Effector memory CD8-positive, alpha-beta T cell (primary cell): ENCODE data around the gene SLC44A3.
"Not testable (repeated sequence)": the region's sequence is repeated elsewhere in the genome, so short reads cannot be mapped to it uniquely, and the experiment has no call there.

Source experiments
- ATAC-seq: fragments of 150-1000 bp; cut with Tn5 transposase; replicated peaks from 2 replicates; pipeline ENCODE4 v1.10.0; 2021; ENCODE audit warnings: mild to moderate bottlenecking, moderate library complexity
- DNase-seq, 3 experiments: peaks; one replicate each; pipeline ENCODE4 v3.0.0; 2021
- H3K27ac Mint-ChIP-seq, 2 donors: one replicate each; pipeline ENCODE4 v1.8.0; 2022; ENCODE audit warnings: mild to moderate bottlenecking in 2 of 2, mixed read lengths in 2 of 2, moderate library complexity in 2 of 2
- H3K27me3 Mint-ChIP-seq, 2 donors: one replicate each; pipeline ENCODE4 v1.8.0; 2022; ENCODE audit warnings: mixed read lengths in 2 of 2
- H3K36me3 Mint-ChIP-seq: one replicate; pipeline ENCODE4 v1.8.0; 2022; ENCODE audit warnings: mild to moderate bottlenecking, moderate library complexity, mixed read lengths; ENCODE audit not compliant: insufficient read depth
- H3K4me1 Mint-ChIP-seq, 2 donors: one replicate each; pipeline ENCODE4 v1.8.0; 2022; ENCODE audit warnings: low read depth in 2 of 2, mixed read lengths in 2 of 2
- H3K4me3 Mint-ChIP-seq, 2 donors: one replicate each; pipeline ENCODE4 v1.8.0; 2022; ENCODE audit warnings: mild to moderate bottlenecking in 2 of 2, mixed read lengths in 2 of 2, moderate library complexity in 2 of 2
- H3K9me3 Mint-ChIP-seq, 2 donors: one replicate each; pipeline ENCODE4 v1.8.0; 2022; ENCODE audit warnings: mixed read lengths in 2 of 2

The SLC44A3 gene

DNA sequence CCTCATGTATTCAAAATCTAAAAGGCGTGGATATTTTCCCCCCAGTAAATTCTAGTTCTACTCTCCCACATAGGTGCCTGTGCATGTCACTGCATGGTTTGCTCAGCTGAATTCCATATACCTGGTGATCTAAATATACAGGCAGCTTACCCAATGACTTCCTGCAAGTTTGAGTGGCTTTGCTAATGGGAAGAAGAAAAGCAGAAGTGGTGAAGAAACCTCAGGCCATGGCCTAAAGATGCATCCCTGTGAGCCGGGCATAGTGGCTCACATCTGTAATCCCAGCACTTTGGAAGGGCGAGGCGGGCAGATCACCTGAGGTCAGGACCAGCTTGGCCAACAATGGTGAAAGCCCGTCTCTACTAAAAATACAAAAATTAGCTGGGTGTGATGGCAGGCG, 11.5 kb downstream of the SLC44A3 start:
- H3K36me3 Mint-ChIP-seq = peaks cover under 1% of the 10 kb centered on the region
- no peak overlapping the region for H3K4me3 Mint-ChIP-seq
- H3K4me1 Mint-ChIP-seq = no peaks in the 10 kb centered on the region
- H3K9me3 Mint-ChIP-seq = no peaks in the 10 kb centered on the region
- ATAC-seq = no peak
- no peak for DNase-seq
- H3K27me3 Mint-ChIP-seq = peaks cover 31 to 44% of the 10 kb centered on the region in 2 donors
- no peak overlapping the region for H3K27ac Mint-ChIP-seq

- no peaks in the 10 kb centered on the region for H3K4me1 Mint-ChIP-seq
- H3K36me3 Mint-ChIP-seq = peaks cover 2% of the 10 kb centered on the region
- DNase-seq (no peak), ATAC-seq (no peak)
- peaks cover 25 to 39% of the 10 kb centered on the region in 2 donors for H3K27me3 Mint-ChIP-seq
- H3K4me3 Mint-ChIP-seq = no peak overlapping the region
- H3K27ac Mint-ChIP-seq = no peak overlapping the region
- no peaks in the 10 kb centered on the region for H3K9me3 Mint-ChIP-seq
Measured at GRCh38 chr1:94832446-94832845, 12.3 kb downstream of the SLC44A3 start.

- Mint-ChIP-seq H3K4me1 (no peaks in the 10 kb centered on the region), H3K4me3 (no peak overlapping the region), H3K9me3 (no peaks in the 10 kb centered on the region), H3K36me3 (peaks cover 2% of the 10 kb centered on the region), H3K27me3 (peaks cover 25 to 35% of the 10 kb centered on the region in 2 donors), H3K27ac (no peak overlapping the region)
- no peak for ATAC-seq
- DNase-seq = no peak
Measured at GRCh38 chr1:94832931-94833585, 12.9 kb downstream of the SLC44A3 start.

DNA sequence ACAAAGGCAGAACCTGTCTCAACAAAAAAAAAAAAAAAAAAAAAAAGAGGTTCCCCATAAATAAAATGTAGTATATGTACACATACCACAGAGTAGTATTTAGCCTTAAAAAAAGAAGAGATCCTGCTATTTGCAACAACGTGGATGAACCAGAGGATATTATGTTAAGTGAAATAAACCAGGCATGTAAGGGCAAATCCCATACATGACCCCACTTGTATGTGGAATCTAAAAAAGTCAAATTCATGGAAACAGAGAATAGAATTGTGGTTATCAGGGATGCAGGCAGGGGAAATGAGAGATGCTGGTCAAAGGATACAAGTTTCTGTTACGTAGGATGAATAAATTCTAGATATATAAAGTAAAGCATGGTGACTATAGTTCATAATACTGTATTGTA, 16.7 kb downstream of the SLC44A3 start:
- no peak overlapping the region for H3K4me3 Mint-ChIP-seq
- no peak for ATAC-seq
- peaks cover 18 to 33% of the 10 kb centered on the region in 2 donors for H3K27me3 Mint-ChIP-seq
- H3K36me3 Mint-ChIP-seq = peaks cover 2% of the 10 kb centered on the region
- no peaks in the 10 kb centered on the region for H3K9me3 Mint-ChIP-seq
- H3K4me1 Mint-ChIP-seq = no peaks in the 10 kb centered on the region
- DNase-seq = no peak
- no peak overlapping the region for H3K27ac Mint-ChIP-seq

- not testable (repeated sequence) for DNase-seq, H3K4me1 Mint-ChIP-seq, H3K9me3 Mint-ChIP-seq, H3K27ac Mint-ChIP-seq, ATAC-seq, H3K36me3 Mint-ChIP-seq, H3K4me3 Mint-ChIP-seq
- H3K27me3 Mint-ChIP-seq = peaks cover 35 to 44% of the 10 kb centered on the region in 2 donors
Measured at GRCh38 chr1:94840381-94840780, 20.2 kb downstream of the SLC44A3 start.

DNA sequence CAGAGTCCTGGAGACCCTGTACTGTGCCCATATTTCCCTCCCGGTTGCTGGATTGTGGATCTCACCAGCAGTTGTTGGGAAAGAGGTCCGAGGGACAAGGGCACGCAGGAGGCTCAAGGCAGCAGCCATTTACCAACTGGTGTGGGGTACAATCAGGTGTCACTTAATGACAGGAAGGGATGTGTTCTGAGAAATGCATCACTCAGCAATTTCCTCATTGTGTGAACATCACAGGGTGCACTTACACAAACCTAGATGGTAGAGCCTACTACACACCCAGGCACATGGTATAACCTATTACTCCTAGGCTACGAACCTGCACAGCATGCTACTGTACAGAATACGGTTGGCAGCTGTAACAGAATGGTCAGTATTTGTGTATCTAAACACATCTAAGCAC, 20.7 kb downstream of the SLC44A3 start:
- no peaks in the 10 kb centered on the region for H3K9me3 Mint-ChIP-seq
- no peaks in the 10 kb centered on the region for H3K4me1 Mint-ChIP-seq
- no peak for ATAC-seq
- no peak overlapping the region for H3K4me3 Mint-ChIP-seq
- no peak overlapping the region for H3K27ac Mint-ChIP-seq
- DNase-seq = no peak
- peaks cover 35 to 40% of the 10 kb centered on the region in 2 donors for H3K27me3 Mint-ChIP-seq
- H3K36me3 Mint-ChIP-seq = peaks cover 2% of the 10 kb centered on the region

DNA sequence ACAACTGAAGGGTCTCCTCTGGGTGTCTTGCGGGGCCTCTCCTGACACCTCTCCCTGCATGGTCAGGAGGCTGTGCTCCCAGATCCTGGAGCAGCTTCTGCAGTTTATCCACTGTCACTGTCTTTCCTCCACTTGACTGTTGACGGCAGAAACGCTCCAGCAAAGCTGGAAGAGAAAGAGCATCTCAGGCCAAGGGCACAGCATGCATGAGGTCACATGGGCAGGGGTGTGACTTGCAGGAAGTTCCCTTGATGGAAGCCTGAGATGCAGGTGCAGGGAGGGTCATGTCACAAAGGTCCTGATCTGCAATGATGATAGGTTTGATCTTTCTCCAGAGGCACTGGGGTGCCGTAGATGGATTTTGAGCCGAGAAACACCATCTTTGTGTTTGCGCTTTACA, 23.3 kb downstream of the SLC44A3 start:
- no peak overlapping the region for H3K4me3 Mint-ChIP-seq
- H3K9me3 Mint-ChIP-seq = no peaks in the 10 kb centered on the region
- no peaks in the 10 kb centered on the region for H3K36me3 Mint-ChIP-seq
- DNase-seq (no peak), ATAC-seq (no peak)
- no peaks in the 10 kb centered on the region for H3K4me1 Mint-ChIP-seq
- H3K27ac Mint-ChIP-seq = no peak overlapping the region
- peaks cover 33 to 35% of the 10 kb centered on the region in 2 donors for H3K27me3 Mint-ChIP-seq

DNA sequence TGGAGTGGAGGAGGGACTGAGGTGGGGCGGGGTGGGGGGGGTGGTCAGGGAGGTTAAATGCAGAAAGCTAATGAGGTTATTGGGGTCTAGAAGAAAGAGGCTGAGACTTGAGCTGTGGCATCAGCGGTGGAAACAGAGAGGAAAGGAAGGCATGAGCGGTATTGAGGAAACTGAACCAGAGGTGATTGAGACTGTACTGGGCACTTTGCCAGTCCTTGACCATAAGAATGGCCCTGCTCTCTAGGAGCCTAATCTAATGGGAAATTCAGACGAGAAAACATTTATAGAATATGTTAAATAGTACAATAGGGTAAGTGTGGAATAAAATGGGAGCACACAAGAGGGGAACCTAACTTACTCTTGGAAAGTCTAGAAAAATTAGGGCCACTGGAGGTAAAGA, 23.7 kb downstream of the SLC44A3 start:
- Mint-ChIP-seq H3K36me3 (no peaks in the 10 kb centered on the region), H3K27me3 (peaks cover 35 to 37% of the 10 kb centered on the region in 2 donors), H3K9me3 (no peaks in the 10 kb centered on the region), H3K4me3 (no peak overlapping the region), H3K27ac (no peak overlapping the region), H3K4me1 (no peaks in the 10 kb centered on the region)
- no peak for ATAC-seq
- no peak for DNase-seq

- peaks cover 35 to 38% of the 10 kb centered on the region in 2 donors for H3K27me3 Mint-ChIP-seq
- no peaks in the 10 kb centered on the region for H3K9me3 Mint-ChIP-seq
- H3K4me1 Mint-ChIP-seq = no peaks in the 10 kb centered on the region
- no peak overlapping the region for H3K4me3 Mint-ChIP-seq
- H3K27ac Mint-ChIP-seq = no peak overlapping the region
- no peak for DNase-seq
- ATAC-seq = no peak
- no peaks in the 10 kb centered on the region for H3K36me3 Mint-ChIP-seq
Measured at GRCh38 chr1:94846308-94846707, 26.2 kb downstream of the SLC44A3 start.

- Mint-ChIP-seq H3K4me1 (no peaks in the 10 kb centered on the region), H3K27me3 (peaks cover 0 to 9% of the 10 kb centered on the region in 2 donors), H3K9me3 (no peaks in the 10 kb centered on the region), H3K36me3 (no peaks in the 10 kb centered on the region), H3K4me3 (no peak overlapping the region), H3K27ac (no peak overlapping the region)
- ATAC-seq = no peak
- DNase-seq = no peak
Measured at GRCh38 chr1:94851571-94851970, 31.4 kb downstream of the SLC44A3 start.

- Mint-ChIP-seq H3K4me1 (no peaks in the 10 kb centered on the region), H3K27me3 (peaks cover 0 to 9% of the 10 kb centered on the region in 2 donors), H3K36me3 (no peaks in the 10 kb centered on the region), H3K27ac (no peak overlapping the region), H3K4me3 (no peak overlapping the region), H3K9me3 (no peaks in the 10 kb centered on the region)
- no peak for ATAC-seq
- no peak for DNase-seq
Measured at GRCh38 chr1:94852788-94853187, 32.6 kb downstream of the SLC44A3 start.

DNA sequence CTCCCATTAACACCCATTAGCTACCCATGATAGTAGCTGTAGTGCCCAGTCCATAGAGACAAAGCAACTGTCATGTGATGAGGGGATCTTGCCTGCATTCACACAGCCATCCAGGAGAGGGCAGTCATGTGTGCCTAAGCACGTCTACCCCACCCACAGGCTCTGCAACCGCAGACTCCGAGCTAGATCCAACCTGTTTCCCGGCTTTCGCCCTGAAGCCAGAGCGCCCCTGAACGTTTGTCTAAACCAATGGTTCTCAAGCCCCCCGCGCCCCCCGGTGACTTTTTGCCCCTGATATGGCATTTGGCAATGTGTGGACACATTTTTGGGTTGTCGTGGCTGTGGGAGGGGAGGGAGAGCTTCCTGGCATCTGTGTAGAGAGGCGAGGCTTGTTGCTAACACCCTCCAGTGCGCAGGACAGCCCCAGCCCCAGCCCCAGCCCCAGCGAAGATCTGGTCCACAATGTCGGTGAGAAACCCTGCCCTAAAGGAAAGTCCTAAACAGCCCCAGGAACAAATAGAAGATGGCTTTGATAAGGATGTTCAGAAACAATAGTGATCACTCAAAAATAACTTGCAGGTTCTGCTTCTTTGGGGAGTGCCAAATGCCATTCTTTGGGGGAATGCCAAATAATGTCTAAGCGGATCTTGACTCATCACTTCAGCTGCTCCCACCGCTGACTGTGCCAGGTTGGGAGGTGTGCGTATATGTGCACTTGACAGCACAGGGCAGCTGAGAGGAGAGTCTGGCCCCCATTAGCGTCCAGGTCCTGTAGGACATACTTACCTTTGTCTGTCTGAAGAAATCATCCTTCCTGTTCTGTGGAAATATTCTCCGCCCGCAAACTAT, 34.5 kb downstream of the SLC44A3 start:
- peak; percentile 97 for ATAC-seq
- H3K27me3 Mint-ChIP-seq = peaks cover 6 to 14% of the 10 kb centered on the region in 2 donors
- DNase-seq = peak; percentile 63 to 66 (median 66)
- H3K4me3 Mint-ChIP-seq = no peak overlapping the region
- no peaks in the 10 kb centered on the region for H3K9me3 Mint-ChIP-seq
- H3K27ac Mint-ChIP-seq = no peak overlapping the region
- H3K36me3 Mint-ChIP-seq = no peaks in the 10 kb centered on the region
- no peaks in the 10 kb centered on the region for H3K4me1 Mint-ChIP-seq

GRCh38 chr1:94855307-94855700, 35.1 kb downstream of the SLC44A3 start:
- Mint-ChIP-seq H3K4me3 (no peak overlapping the region), H3K9me3 (no peaks in the 10 kb centered on the region), H3K4me1 (no peaks in the 10 kb centered on the region), H3K27ac (no peak overlapping the region), H3K36me3 (no peaks in the 10 kb centered on the region), H3K27me3 (peaks cover 6 to 14% of the 10 kb centered on the region in 2 donors)
- DNase-seq = no peak
- ATAC-seq = no peak

- H3K27ac Mint-ChIP-seq = no peak overlapping the region
- no peak for DNase-seq
- H3K27me3 Mint-ChIP-seq = peaks cover 6 to 14% of the 10 kb centered on the region in 2 donors
- no peaks in the 10 kb centered on the region for H3K9me3 Mint-ChIP-seq
- H3K4me3 Mint-ChIP-seq = no peak overlapping the region
- H3K36me3 Mint-ChIP-seq = no peaks in the 10 kb centered on the region
- H3K4me1 Mint-ChIP-seq = no peaks in the 10 kb centered on the region
- ATAC-seq = no peak
Measured at GRCh38 chr1:94856004-94856403, 35.8 kb downstream of the SLC44A3 start.
